Measurements from ENCODE around the gene HOXC6.

The HOXC6 gene

GRCh38 chr12:54030889-54031471 is 2.7 kb downstream of the HOXC6 start:
- TF ChIP-seq CTCF (IDR thresholded peaks at IDR 0.05; ENCODE audit: low read depth, low read length): no peak
- DNase-seq (ENCODE audit: extremely low read depth, low read depth): no peak

GRCh38 chr12:54031480-54031879 is 3.2 kb downstream of the HOXC6 start:
- DNase-seq (ENCODE audit: extremely low read depth, low read depth): no peak
- no peak for TF ChIP-seq CTCF (IDR thresholded peaks at IDR 0.05; ENCODE audit: low read depth, low read length)

- TF ChIP-seq CTCF (IDR thresholded peaks at IDR 0.05; ENCODE audit: low read depth, low read length): no peak
Observed at GRCh38 chr12:54032086-54032619, 3.9 kb downstream of the HOXC6 start.

GRCh38 chr12:54032627-54033100 is 4.4 kb downstream of the HOXC6 start, which contains the start of gene HOXC5:
HOXC5 (plus strand) TSS chr12:54033050; CDS start chr12:54033123, 73 bp downstream.
- peak; percentile 14 for DNase-seq (ENCODE audit: extremely low read depth, low read depth)
- TF ChIP-seq CTCF (IDR thresholded peaks at IDR 0.05; ENCODE audit: low read depth, low read length): peak; percentile 84

More at GRCh38 chr12:54032086-54032619, 3.9 kb downstream of the HOXC6 start:
- DNase-seq (ENCODE audit: extremely low read depth, low read depth): no peak

- no peak for DNase-seq (ENCODE audit: extremely low read depth, low read depth)
- TF ChIP-seq CTCF (IDR thresholded peaks at IDR 0.05; ENCODE audit: low read depth, low read length): no peak
Observed at GRCh38 chr12:54033106-54033979, 5.1 kb downstream of the HOXC6 start.

- TF ChIP-seq CTCF (IDR thresholded peaks at IDR 0.05; ENCODE audit: low read depth, low read length): no peak
- no peak for DNase-seq (ENCODE audit: extremely low read depth, low read depth)
Observed at GRCh38 chr12:54033980-54034784, 5.9 kb downstream of the HOXC6 start.

Measured in AG09319 (cell line).